A549 (cell line): ENCODE results near the gene DUSP28. TPM values are rescaled to one million over a fixed set of nuclear protein-coding genes. Genes with fewer than 3 reads are reported as not detected.

Experiments
- ATAC-seq, 2 experiments: fragments of 200-7000 bp in 1 of 2; fragments of >200 bp in 1 of 2; cut with Nextera tagmentation in 1 of 2; cut with Tn5 transposase in 1 of 2; 3 replicates each; pipeline versions ENCODE4 v1.8.0 to v1.9.1; 2018 to 2020; ENCODE audit warnings: mild to moderate bottlenecking in 1 of 2, moderate library complexity in 1 of 2
- CTCF ChIA-PET: fragments of 300-600 bp; sonication (Branson Sonifier 250); formaldehyde crosslinking; extraction: SDS; loops from one replicate; lab custom pipeline; 2021; ENCODE audit warnings: antibody characterized with exemption, inconsistent platforms; lab: Yijun Ruan, JAX
- POLR2A ChIA-PET: fragments of 350-600 bp; formaldehyde crosslinking; extraction: SDS; loops from one replicate; lab custom pipeline; 2021; ENCODE audit warnings: antibody characterized with exemption, inconsistent platforms; lab: Yijun Ruan, JAX
- DNase-seq, 2 experiments: peaks; one replicate each; pipeline versions ENCODE4 v3.0.0 to v3.0.0-alpha.2; 2011 to 2016; ENCODE audit warnings: low read depth in 1 of 2, low spot score in 1 of 2
- FAIRE-seq: peaks from 2 replicates; lab custom pipeline; 2011; peaks lifted over from hg19 to GRCh38; lab: Jason Lieb, UNC
- H3K27ac ChIP-seq, 2 experiments: fragments of >200 bp; sonication (Bioruptor Twin); formaldehyde crosslinking; 3 replicates each; pipeline ENCODE4 v1.5.1; 2016 to 2017
- H3K4me1 ChIP-seq: fragments of >200 bp; sonication (Bioruptor Twin); formaldehyde crosslinking; 3 replicates; pipeline ENCODE4 v1.6.1; 2016
- H3K4me2 ChIP-seq: fragments of >200 bp; sonication (Bioruptor Twin); formaldehyde crosslinking; 3 replicates; pipeline ENCODE4 v1.6.1; 2016
- H3K4me3 ChIP-seq: fragments of >200 bp; sonication (Bioruptor Twin); formaldehyde crosslinking; 3 replicates; pipeline ENCODE4 v1.5.1; 2016
- H3K9me3 ChIP-seq: fragments of >200 bp; sonication (Bioruptor Twin); formaldehyde crosslinking; 3 replicates; pipeline ENCODE4 v1.6.1; 2016
- BHLHE40 ChIP-seq: IDR thresholded peaks from 2 replicates; pipeline ENCODE4 v1.6.1; 2012; ENCODE audit warnings: low read depth, low read length, inconsistent platforms
- CBX2 ChIP-seq: fragments of 200-600 bp; sonication (generic); IDR thresholded peaks from 2 replicates; pipeline ENCODE4 v1.6.1; 2016; ENCODE audit warnings: low read depth, mild to moderate bottlenecking, borderline replicate concordance
- CEBPB ChIP-seq, 2 experiments: fragments of >200 bp in 1 of 2; sonication (Bioruptor Twin) in 1 of 2; formaldehyde crosslinking in 1 of 2; IDR thresholded peaks; 2 replicates each; pipeline ENCODE4 v1.6.1; 2012 to 2016
- EHMT2 ChIP-seq: fragments of 200-600 bp; sonication (generic); IDR thresholded peaks from 2 replicates; pipeline ENCODE4 v1.6.1; 2016; ENCODE audit warnings: antibody characterized with exemption, low read depth, mild to moderate bottlenecking, moderate library complexity
- ESRRA ChIP-seq: fragments of 150-350 bp; IDR thresholded peaks from 2 replicates; pipeline ENCODE4 v1.6.1; 2014; ENCODE audit warnings: mild to moderate bottlenecking, low read length, borderline replicate concordance
- FOSL2 ChIP-seq, 2 experiments: fragments of 450-650 bp in 1 of 2; fragments of >200 bp in 1 of 2; sonication (Bioruptor Twin) in 1 of 2; formaldehyde crosslinking; IDR thresholded peaks; 2 replicates each; pipeline versions ENCODE4 v1.5.0 to v1.6.1; 2016 to 2020; ENCODE audit warnings: mild to moderate bottlenecking in 1 of 2, moderate library complexity in 1 of 2
- HDAC2 ChIP-seq: fragments of 200-600 bp; sonication (generic); IDR thresholded peaks from 2 replicates; pipeline ENCODE4 v1.6.1; 2016
- HEYL ChIP-seq: fragments of 250-450 bp; sonication (Bioruptor Pico); IDR thresholded peaks from 2 replicates; pipeline ENCODE4 v1.8.0; 2021; ENCODE audit warnings: mild to moderate bottlenecking, moderate library complexity
- HOXA7 ChIP-seq: fragments of 250-450 bp; sonication (Bioruptor Pico); IDR thresholded peaks from 2 replicates; pipeline ENCODE4 v1.5.0; 2020; ENCODE audit warnings: mild to moderate bottlenecking, moderate library complexity
- HOXB13 ChIP-seq: fragments of 250-450 bp; sonication (Bioruptor Pico); IDR thresholded peaks from 2 replicates; pipeline ENCODE4 v1.5.0; 2020; ENCODE audit warnings: low read depth, mild to moderate bottlenecking, moderate library complexity
- JUN ChIP-seq, 2 experiments: fragments of >200 bp; sonication (Bioruptor Twin); formaldehyde crosslinking; IDR thresholded peaks; 2 replicates in 1 of 2; 3 replicates in 1 of 2; pipeline ENCODE4 v1.6.1; 2016 to 2017
- KDM1A ChIP-seq: fragments of 200-600 bp; sonication (generic); IDR thresholded peaks from 2 replicates; pipeline ENCODE4 v1.6.1; 2016; ENCODE audit warnings: low read depth, mild to moderate bottlenecking
- MAFK ChIP-seq: fragments of 450-650 bp; IDR thresholded peaks from 2 replicates; pipeline ENCODE4 v1.6.1; 2014; ENCODE audit not compliant: partially characterized antibody
- MYC ChIP-seq: IDR thresholded peaks from 2 replicates; pipeline ENCODE4 v1.6.1; 2012; ENCODE audit warnings: mild to moderate bottlenecking, inconsistent platforms, low read length, improper control_type of control experiment, borderline replicate concordance
- NFE2L2 ChIP-seq: fragments of 150-350 bp; conservative IDR thresholded peaks from 2 replicates; pipeline ENCODE4 v1.6.1; 2014; ENCODE audit warnings: low read length
- NPAS2 ChIP-seq: fragments of 250-450 bp; sonication (Bioruptor Pico); IDR thresholded peaks from 2 replicates; pipeline ENCODE4 v1.8.0; 2022; ENCODE audit warnings: mild to moderate bottlenecking, moderate library complexity, borderline replicate concordance
- PHF8 ChIP-seq: fragments of 200-600 bp; sonication (generic); IDR thresholded peaks from 2 replicates; pipeline ENCODE4 v1.6.1; 2016; ENCODE audit warnings: low read depth, mild to moderate bottlenecking, antibody characterized with exemption, moderate library complexity, borderline replicate concordance
- POLR2A ChIP-seq: IDR thresholded peaks from 2 replicates; pipeline ENCODE4 v1.6.1; 2012; ENCODE audit warnings: mild to moderate bottlenecking, low read length
- RAD21 ChIP-seq, 2 experiments: fragments of >200 bp in 1 of 2; sonication (Bioruptor Twin) in 1 of 2; formaldehyde crosslinking in 1 of 2; IDR thresholded peaks in 1 of 2; conservative IDR thresholded peaks in 1 of 2; 2 replicates in 1 of 2; 3 replicates in 1 of 2; pipeline ENCODE4 v1.6.1; 2012 to 2018; ENCODE audit warnings: inconsistent platforms in 1 of 2
- TFCP2L1 ChIP-seq: fragments of 250-450 bp; sonication (Bioruptor Pico); IDR thresholded peaks from 2 replicates; pipeline ENCODE4 v1.5.0; 2021; ENCODE audit warnings: mild to moderate bottlenecking
- TP53 ChIP-seq: fragments of 250-450 bp; sonication (Bioruptor Pico); IDR thresholded peaks from 2 replicates; pipeline ENCODE4 v1.5.0; 2021; ENCODE audit warnings: mild to moderate bottlenecking, moderate library complexity
- ZC3H11A ChIP-seq: fragments of 450-650 bp; IDR thresholded peaks from 2 replicates; pipeline ENCODE4 v1.6.1; 2014; ENCODE audit warnings: antibody characterized with exemption, mild to moderate bottlenecking
- ZFP36 ChIP-seq: fragments of 450-650 bp; IDR thresholded peaks from 2 replicates; pipeline ENCODE4 v1.6.1; 2014; ENCODE audit warnings: borderline replicate concordance; ENCODE audit not compliant: partially characterized antibody
- ZNF302 ChIP-seq: fragments of 250-450 bp; sonication (Bioruptor Pico); IDR thresholded peaks from 2 replicates; pipeline ENCODE4 v1.9.0; 2021; ENCODE audit warnings: inconsistent platforms, mild to moderate bottlenecking, moderate library complexity
- WGBS: methylation state at CpG from one replicate; pipeline ENCODE4 v1.1.6; 2017; ENCODE audit errors: missing lambda C conversion rate; 5-methylcytosine and 5-hydroxymethylcytosine counted together
- polyA plus RNA-seq, 4 experiments: library from polyadenylated mRNA; depleted of rRNA in 3 of 4; stranded (reverse); fragments of >200 nt; fragmentation: RNase III in 1 of 4; extraction: RNeasy Plus Mini Kit Qiagen cat#74134 plus additional on column Dnase treatment in 1 of 4; gene quantifications; 2 replicates in 3 of 4; 3 replicates in 1 of 4; pipeline ENCODE4 v1.2.3, GENCODE V29; 2011 to 2017
- TF ChIP-seq, protein P1 (sequence below): fragments of >200 bp; sonication (Bioruptor Twin); formaldehyde crosslinking; IDR thresholded peaks from 2 replicates; pipeline ENCODE4 v1.6.1; 2016
- TF ChIP-seq, protein P2 (sequence below): fragments of 450-650 bp; IDR thresholded peaks from 2 replicates; pipeline ENCODE4 v1.6.1; 2014; ENCODE audit warnings: antibody characterized with exemption
- TF ChIP-seq, protein P3 (sequence below): fragments of 250-450 bp; sonication (Bioruptor Pico); IDR thresholded peaks from 2 replicates; pipeline ENCODE4 v1.5.0; 2021; ENCODE audit warnings: mild to moderate bottlenecking, moderate library complexity, borderline replicate concordance
- TF ChIP-seq, protein P4 (sequence below): fragments of 200-600 bp; sonication (generic); IDR thresholded peaks from 2 replicates; pipeline ENCODE4 v1.6.1; 2016; ENCODE audit warnings: antibody characterized with exemption, mild to moderate bottlenecking, moderate library complexity

DUSP28 gene
- polyA plus RNA-seq, 2 of the 4 experiments (the other 2 are of a cell fraction): 5.2 to 14.3 TPM

DNA sequence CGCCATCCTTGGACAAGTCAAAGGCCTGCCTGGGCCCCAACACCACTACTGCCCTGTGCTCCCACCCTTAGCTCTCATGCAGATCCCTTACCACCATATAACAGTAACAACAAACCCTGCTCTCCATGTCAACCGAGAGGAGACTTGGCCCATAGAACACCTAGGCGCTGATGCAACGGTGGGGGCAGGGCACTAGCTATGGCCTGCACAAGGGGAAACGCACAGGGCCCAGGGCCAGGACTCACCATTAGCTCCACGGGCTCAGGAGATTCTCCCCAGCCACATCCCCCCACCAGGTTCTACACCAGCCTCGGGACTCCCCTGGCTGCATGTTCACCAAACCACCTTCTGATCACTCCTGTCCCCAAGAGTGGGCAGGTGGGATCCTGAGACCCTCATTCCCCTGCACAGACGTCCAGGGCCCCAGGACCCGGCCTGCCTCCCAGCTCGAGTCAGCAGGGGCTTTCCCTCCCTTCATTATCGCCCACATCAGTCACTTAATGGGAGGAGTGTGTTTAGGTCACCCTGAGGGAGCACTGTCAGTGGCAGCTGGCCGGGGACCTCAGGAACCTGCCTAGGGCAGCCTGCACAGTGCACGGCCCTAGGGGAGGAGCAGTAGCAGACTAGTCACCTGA lies 31.6 kb upstream of the DUSP28 start:
- DNase-seq (no peak), FAIRE-seq (no peak)
- H3K4me1 ChIP-seq: no peaks in the 10 kb centered on the region
- TF ChIP-seq MYC (no peak), TFCP2L1 (CRISPR knock-in tag) (no peak), HEYL (CRISPR knock-in tag) (no peak), HOXB13 (CRISPR knock-in tag) (no peak), TP53 (CRISPR knock-in tag) (no peak), JUN (IDR thresholded peaks at IDR 0.05) (no peak), NFE2L2 (no peak), CBX2 (no peak), BHLHE40 (no peak), EHMT2 (no peak), FOSL2 (IDR thresholded peaks at IDR 0.05) (no peak), FOSL2 (CRISPR knock-in tag; IDR thresholded peaks at IDR 0.05) (no peak), ZFP36 (no peak), RAD21 (conservative IDR thresholded peaks at IDR 0.05 in 1 of 2, IDR thresholded peaks at IDR 0.05 in 1 of 2) (no peak), MAFK (no peak), KDM1A (no peak), NPAS2 (CRISPR knock-in tag) (no peak)
- TF ChIP-seq, protein P1, sequence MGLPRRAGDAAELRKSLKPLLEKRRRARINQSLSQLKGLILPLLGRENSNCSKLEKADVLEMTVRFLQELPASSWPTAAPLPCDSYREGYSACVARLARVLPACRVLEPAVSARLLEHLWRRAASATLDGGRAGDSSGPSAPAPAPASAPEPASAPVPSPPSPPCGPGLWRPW: no peak
- TF ChIP-seq, protein P2, sequence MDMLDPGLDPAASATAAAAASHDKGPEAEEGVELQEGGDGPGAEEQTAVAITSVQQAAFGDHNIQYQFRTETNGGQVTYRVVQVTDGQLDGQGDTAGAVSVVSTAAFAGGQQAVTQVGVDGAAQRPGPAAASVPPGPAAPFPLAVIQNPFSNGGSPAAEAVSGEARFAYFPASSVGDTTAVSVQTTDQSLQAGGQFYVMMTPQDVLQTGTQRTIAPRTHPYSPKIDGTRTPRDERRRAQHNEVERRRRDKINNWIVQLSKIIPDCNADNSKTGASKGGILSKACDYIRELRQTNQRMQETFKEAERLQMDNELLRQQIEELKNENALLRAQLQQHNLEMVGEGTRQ: no peak
- TF ChIP-seq, all 56 proteins: peak for 0
- Histone ChIP-seq H3K4me3 (no peak overlapping the region), H3K9me3 (peaks cover 60% of the 10 kb centered on the region), H3K27ac (no peak overlapping the region), H3K4me2 (no peak overlapping the region)
- ChIA-PET CTCF (interaction anchor here (1.0 to 2.1 kb wide), 4 partner anchors 11 to 75 kb away, joined by 3 to 6 read pairs (median 4); no protein-coding TSS in a partner anchor), POLR2A (no interaction called here)
- WGBS: 82% methylated on average over 12 of the region's 13 CpGs
- ATAC-seq: peak in 1 of 2 experiments; percentile 19; a peak in 1 of 6 replicates

DNA sequence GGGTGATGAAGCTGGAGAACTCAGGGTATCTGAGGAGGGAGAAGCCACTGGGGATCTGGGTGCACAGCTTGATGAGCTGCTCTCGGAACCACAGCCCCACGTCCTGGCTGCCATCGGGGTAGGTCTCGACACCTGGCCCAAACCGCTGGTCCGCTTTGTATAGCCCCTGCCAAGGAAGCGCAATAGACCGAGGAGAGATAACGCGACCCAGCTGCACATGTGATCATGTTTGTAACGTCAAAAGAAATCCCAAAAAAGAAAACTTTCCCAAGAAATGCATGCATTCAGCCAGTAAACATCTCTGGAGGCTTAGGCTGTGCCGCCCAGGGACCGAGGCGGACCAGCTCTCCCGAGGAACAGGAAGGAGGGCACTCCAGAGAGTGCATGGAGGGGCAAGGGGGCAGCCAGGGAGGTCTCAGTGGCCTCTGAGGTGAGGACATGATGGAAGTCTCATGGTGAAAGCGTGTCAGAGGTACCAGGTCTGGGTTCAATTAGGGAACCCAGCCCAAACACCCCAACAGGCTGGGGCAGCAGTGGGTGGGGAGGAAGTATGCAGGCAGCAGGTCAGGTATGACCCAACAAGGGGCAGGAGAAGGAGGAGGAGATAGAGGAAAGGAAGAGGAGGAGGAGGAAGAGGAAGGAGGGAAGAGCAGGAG lies 30.7 kb upstream of the DUSP28 start:
- TF ChIP-seq, protein P3, sequence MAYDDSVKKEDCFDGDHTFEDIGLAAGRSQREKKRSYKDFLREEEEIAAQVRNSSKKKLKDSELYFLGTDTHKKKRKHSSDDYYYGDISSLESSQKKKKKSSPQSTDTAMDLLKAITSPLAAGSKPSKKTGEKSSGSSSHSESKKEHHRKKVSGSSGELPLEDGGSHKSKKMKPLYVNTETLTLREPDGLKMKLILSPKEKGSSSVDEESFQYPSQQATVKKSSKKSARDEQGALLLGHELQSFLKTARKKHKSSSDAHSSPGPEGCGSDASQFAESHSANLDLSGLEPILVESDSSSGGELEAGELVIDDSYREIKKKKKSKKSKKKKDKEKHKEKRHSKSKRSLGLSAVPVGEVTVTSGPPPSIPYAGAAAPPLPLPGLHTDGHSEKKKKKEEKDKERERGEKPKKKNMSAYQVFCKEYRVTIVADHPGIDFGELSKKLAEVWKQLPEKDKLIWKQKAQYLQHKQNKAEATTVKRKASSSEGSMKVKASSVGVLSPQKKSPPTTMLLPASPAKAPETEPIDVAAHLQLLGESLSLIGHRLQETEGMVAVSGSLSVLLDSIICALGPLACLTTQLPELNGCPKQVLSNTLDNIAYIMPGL (CRISPR knock-in tag): no peak
- no peak for TF ChIP-seq PHF8
- TF ChIP-seq, protein P4, sequence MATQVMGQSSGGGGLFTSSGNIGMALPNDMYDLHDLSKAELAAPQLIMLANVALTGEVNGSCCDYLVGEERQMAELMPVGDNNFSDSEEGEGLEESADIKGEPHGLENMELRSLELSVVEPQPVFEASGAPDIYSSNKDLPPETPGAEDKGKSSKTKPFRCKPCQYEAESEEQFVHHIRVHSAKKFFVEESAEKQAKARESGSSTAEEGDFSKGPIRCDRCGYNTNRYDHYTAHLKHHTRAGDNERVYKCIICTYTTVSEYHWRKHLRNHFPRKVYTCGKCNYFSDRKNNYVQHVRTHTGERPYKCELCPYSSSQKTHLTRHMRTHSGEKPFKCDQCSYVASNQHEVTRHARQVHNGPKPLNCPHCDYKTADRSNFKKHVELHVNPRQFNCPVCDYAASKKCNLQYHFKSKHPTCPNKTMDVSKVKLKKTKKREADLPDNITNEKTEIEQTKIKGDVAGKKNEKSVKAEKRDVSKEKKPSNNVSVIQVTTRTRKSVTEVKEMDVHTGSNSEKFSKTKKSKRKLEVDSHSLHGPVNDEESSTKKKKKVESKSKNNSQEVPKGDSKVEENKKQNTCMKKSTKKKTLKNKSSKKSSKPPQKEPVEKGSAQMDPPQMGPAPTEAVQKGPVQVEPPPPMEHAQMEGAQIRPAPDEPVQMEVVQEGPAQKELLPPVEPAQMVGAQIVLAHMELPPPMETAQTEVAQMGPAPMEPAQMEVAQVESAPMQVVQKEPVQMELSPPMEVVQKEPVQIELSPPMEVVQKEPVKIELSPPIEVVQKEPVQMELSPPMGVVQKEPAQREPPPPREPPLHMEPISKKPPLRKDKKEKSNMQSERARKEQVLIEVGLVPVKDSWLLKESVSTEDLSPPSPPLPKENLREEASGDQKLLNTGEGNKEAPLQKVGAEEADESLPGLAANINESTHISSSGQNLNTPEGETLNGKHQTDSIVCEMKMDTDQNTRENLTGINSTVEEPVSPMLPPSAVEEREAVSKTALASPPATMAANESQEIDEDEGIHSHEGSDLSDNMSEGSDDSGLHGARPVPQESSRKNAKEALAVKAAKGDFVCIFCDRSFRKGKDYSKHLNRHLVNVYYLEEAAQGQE: no peak
- TF ChIP-seq CEBPB (IDR thresholded peaks at IDR 0.05): no peak
- TF ChIP-seq CBX2: no peak
- no peak for TF ChIP-seq ZNF302 (CRISPR knock-in tag)
- TF ChIP-seq HDAC2: no peak
- TF ChIP-seq POLR2A: no peak
- no peak for TF ChIP-seq ZC3H11A
- TF ChIP-seq ESRRA: no peak
- TF ChIP-seq HOXA7: no peak
- TF ChIP-seq, all 56 proteins: peak for 0
- 89% methylated on average over 16 of the region's 16 CpGs for WGBS
- Histone ChIP-seq H3K4me3 (no peak overlapping the region), H3K27ac (no peak overlapping the region), H3K9me3 (peaks cover 53% of the 10 kb centered on the region), H3K4me1 (no peaks in the 10 kb centered on the region), H3K4me2 (no peak overlapping the region)
- CTCF ChIA-PET: interaction anchor here (1.0 to 2.1 kb wide), 4 partner anchors 12 to 74 kb away, joined by 3 to 6 read pairs (median 4); no protein-coding TSS in a partner anchor
- DNase-seq: no peak
- POLR2A ChIA-PET: no interaction called here
- FAIRE-seq: no peak
- no peak for ATAC-seq
